ENCODE measurements around the gene SSTR5.
"Not testable (repeated sequence)": the region's sequence is repeated elsewhere in the genome, so short reads cannot be mapped to it uniquely, and the experiment has no call there.

The SSTR5 gene

GRCh38 chr16:1078579-1079021 is 6.1 kb downstream of the SSTR5 start:
- H3K36me3 ChIP-seq (replicated peaks), result no peaks in the 10 kb centered on the region
- H3K9me3 ChIP-seq, result no peaks in the 10 kb centered on the region
- no peaks in the 10 kb centered on the region for H3K4me1 ChIP-seq
- no peak overlapping the region for H3K4me3 ChIP-seq
- in situ Hi-C loops (cut with MboI; ENCODE audit: low sequenced_read_pairs), result no loop called here
- no peak for DNase-seq (ENCODE audit: low spot score in 2 of 2)
- H3K27me3 ChIP-seq (ENCODE audit: low read depth), result peaks cover 53% of the 10 kb centered on the region

DNA sequence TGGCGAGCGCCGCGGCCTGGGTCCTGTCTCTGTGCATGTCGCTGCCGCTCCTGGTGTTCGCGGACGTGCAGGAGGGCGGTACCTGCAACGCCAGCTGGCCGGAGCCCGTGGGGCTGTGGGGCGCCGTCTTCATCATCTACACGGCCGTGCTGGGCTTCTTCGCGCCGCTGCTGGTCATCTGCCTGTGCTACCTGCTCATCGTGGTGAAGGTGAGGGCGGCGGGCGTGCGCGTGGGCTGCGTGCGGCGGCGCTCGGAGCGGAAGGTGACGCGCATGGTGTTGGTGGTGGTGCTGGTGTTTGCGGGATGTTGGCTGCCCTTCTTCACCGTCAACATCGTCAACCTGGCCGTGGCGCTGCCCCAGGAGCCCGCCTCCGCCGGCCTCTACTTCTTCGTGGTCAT is 6.8 kb downstream of the SSTR5 start:
- Histone ChIP-seq H3K4me3 (no peak overlapping the region), H3K4me1 (no peaks in the 10 kb centered on the region), H3K27me3 (ENCODE audit: low read depth) (peaks cover 55% of the 10 kb centered on the region), H3K36me3 (replicated peaks) (no peaks in the 10 kb centered on the region), H3K9me3 (no peaks in the 10 kb centered on the region)
- no peak for DNase-seq (ENCODE audit: low spot score in 2 of 2)
- in situ Hi-C loops (cut with MboI; ENCODE audit: low sequenced_read_pairs), result no loop called here

DNA sequence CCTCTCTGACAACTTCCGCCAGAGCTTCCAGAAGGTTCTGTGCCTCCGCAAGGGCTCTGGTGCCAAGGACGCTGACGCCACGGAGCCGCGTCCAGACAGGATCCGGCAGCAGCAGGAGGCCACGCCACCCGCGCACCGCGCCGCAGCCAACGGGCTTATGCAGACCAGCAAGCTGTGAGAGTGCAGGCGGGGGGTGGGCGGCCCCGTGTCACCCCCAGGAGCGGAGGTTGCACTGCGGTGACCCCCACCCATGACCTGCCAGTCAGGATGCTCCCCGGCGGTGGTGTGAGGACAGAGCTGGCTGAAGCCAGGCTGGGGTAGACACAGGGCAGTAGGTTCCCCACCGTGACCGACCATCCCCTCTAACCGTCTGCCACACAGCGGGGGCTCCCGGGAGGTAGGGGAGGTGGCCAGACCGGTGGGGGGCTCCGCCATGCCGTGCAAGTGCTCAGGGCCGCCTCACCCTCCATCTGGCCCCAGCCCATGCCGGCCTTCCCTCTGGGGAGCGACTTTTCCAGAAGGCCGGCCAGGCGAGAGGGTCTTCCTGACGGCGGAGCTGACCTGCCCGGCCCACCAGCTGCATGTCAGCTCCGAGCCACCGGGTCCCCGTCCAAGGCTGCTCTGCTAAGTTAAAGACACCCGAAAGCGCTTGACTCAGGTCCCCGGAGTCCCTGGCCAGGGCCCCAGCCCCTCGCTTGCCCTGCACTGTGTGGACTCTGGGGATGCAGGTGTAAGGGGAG is 7.4 kb downstream of the SSTR5 start:
- Histone ChIP-seq H3K4me3 (no peak overlapping the region), H3K9me3 (peaks cover 2% of the 10 kb centered on the region), H3K36me3 (replicated peaks) (no peaks in the 10 kb centered on the region), H3K27me3 (ENCODE audit: low read depth) (peaks cover 48% of the 10 kb centered on the region), H3K4me1 (no peaks in the 10 kb centered on the region)
- in situ Hi-C loops (cut with MboI; ENCODE audit: low sequenced_read_pairs), result no loop called here
- DNase-seq (ENCODE audit: low spot score in 2 of 2), result no peak

GRCh38 chr16:1080801-1081733 is 8.5 kb downstream of the SSTR5 start:
- Histone ChIP-seq H3K36me3 (replicated peaks) (no peaks in the 10 kb centered on the region), H3K4me1 (no peaks in the 10 kb centered on the region), H3K9me3 (peaks cover 5% of the 10 kb centered on the region), H3K4me3 (no peak overlapping the region), H3K27me3 (ENCODE audit: low read depth) (peaks cover 42% of the 10 kb centered on the region)
- DNase-seq (ENCODE audit: low spot score in 2 of 2), result no peak
- in situ Hi-C loops (cut with MboI; ENCODE audit: low sequenced_read_pairs), result no loop called here

DNA sequence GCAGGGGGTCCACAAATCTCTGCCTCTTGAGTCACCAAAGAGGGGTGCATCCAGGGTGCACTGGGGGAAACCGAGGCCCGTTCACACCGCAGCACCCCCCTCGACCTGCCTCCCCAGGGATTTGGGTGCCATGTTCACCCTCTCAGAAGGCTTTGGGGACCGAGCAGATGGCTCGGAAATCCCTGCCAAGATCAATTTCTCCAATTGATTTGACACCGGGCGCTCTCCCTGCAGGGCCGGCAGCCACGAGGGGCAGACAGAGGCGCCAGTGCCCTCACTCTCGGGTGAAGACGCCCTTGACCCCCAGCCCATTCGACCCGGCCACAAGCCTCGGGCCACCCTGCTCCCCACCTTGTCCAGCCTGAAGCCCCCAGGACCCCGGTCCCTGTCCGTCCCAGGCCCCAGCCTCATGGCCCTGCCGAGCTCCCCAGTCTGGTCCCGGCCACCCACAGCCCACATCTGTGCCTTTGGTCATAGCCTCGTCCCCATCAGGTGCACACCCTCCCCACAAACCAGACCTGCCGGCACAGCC is 9.3 kb downstream of the SSTR5 start:
- in situ Hi-C loops (cut with MboI; ENCODE audit: low sequenced_read_pairs), result no loop called here
- DNase-seq (ENCODE audit: low spot score in 2 of 2), result no peak
- H3K4me3 ChIP-seq, result no peak overlapping the region
- no peaks in the 10 kb centered on the region for H3K4me1 ChIP-seq
- no peaks in the 10 kb centered on the region for H3K36me3 ChIP-seq (replicated peaks)
- peaks cover 5% of the 10 kb centered on the region for H3K9me3 ChIP-seq
- peaks cover 36% of the 10 kb centered on the region for H3K27me3 ChIP-seq (ENCODE audit: low read depth)

- in situ Hi-C loops (cut with MboI; ENCODE audit: low sequenced_read_pairs), result no loop called here
- Histone ChIP-seq H3K4me1 (no peaks in the 10 kb centered on the region), H3K9me3 (peaks cover 5% of the 10 kb centered on the region), H3K36me3 (replicated peaks) (no peaks in the 10 kb centered on the region), H3K27me3 (ENCODE audit: low read depth) (peaks cover 31% of the 10 kb centered on the region), H3K4me3 (no peak overlapping the region)
- DNase-seq (ENCODE audit: low spot score in 2 of 2), result no peak
Observed at GRCh38 chr16:1082266-1082951, 9.9 kb downstream of the SSTR5 start.

GRCh38 chr16:1082952-1083675 is 10.6 kb downstream of the SSTR5 start:
- peaks cover 5% of the 10 kb centered on the region for H3K9me3 ChIP-seq
- peaks cover 31% of the 10 kb centered on the region for H3K27me3 ChIP-seq (ENCODE audit: low read depth)
- in situ Hi-C loops (cut with MboI; ENCODE audit: low sequenced_read_pairs), result no loop called here
- H3K4me1 ChIP-seq, result no peaks in the 10 kb centered on the region
- no peak overlapping the region for H3K4me3 ChIP-seq
- H3K36me3 ChIP-seq (replicated peaks), result no peaks in the 10 kb centered on the region
- no peak for DNase-seq (ENCODE audit: low spot score in 2 of 2)

DNA sequence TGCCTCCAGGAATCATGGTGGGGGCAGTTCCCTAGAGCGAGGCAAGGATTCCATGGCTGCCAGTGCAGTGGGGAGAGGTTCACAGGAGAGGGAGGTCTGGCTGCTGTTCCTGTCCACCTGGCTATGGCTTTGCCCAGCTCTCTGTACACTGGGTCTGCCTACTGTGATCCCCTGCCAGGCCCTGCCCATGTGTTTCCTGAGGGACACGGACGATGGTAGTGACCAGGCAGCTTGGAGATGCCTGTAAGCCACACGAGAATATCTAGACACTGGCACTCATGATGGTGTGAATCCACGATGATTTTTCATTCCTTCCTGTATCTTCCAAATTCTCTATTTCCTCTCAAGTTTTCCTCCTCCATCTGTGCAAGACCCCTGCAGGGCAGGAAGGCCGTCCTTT is 12.4 kb downstream of the SSTR5 start:
- peaks cover 5% of the 10 kb centered on the region for H3K9me3 ChIP-seq
- DNase-seq (ENCODE audit: low spot score in 2 of 2), result no peak
- in situ Hi-C loops (cut with MboI; ENCODE audit: low sequenced_read_pairs), result no loop called here
- no peaks in the 10 kb centered on the region for H3K36me3 ChIP-seq (replicated peaks)
- peaks cover 31% of the 10 kb centered on the region for H3K27me3 ChIP-seq (ENCODE audit: low read depth)
- H3K4me1 ChIP-seq, result no peaks in the 10 kb centered on the region
- no peak overlapping the region for H3K4me3 ChIP-seq

DNA sequence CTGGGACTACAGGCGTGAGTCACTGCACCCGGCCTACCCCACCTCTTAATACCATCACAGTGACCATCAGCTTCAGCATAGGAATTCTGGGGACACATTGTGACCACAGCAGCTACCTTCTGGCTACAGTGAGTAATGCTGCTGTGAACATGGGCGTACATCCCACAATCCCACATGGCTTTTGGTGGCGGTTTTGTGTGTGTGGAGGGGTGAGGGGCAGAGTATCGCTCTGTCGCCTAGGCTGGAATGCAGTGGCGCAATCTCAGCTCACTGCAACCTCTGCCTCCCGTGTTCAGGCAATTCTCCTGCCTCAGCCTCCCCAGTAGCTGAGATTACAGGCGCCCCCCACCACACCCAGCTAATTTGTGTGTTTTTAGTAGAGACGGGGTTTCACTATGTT is 13.9 kb downstream of the SSTR5 start:
- in situ Hi-C loops (cut with MboI; ENCODE audit: low sequenced_read_pairs); H3K36me3 ChIP-seq (replicated peaks); H3K4me1 ChIP-seq; H3K4me3 ChIP-seq; H3K9me3 ChIP-seq; DNase-seq (ENCODE audit: low spot score in 2 of 2): not testable (repeated sequence)
- peaks cover 19% of the 10 kb centered on the region for H3K27me3 ChIP-seq (ENCODE audit: low read depth)

GRCh38 chr16:1088295-1089170 is 16.0 kb downstream of the SSTR5 start:
- no peak for DNase-seq (ENCODE audit: low spot score in 2 of 2)
- in situ Hi-C loops (cut with MboI; ENCODE audit: low sequenced_read_pairs), result no loop called here

DNA sequence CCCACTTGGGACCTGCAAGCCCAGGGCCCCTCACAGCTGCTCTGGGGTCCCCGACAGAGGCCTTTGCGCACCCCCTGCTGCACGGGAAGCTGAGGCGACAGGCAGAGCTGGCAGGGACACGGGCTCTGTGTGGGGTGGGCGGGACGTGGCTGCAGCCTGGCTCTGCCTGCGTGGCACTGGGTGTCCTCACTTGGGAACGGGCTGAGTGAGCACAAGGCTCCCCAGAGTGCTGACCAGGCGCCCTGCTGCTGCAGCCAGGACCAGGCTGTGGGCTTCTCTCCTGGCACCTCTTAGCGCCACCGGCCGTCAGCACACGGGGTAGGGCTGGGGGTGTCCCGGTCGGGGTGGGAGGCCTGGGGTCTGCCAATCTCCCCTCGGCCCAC is 16.9 kb downstream of the SSTR5 start:
- DNase-seq (ENCODE audit: low spot score in 2 of 2), result no peak
- Histone ChIP-seq H3K36me3 (replicated peaks) (no peaks in the 10 kb centered on the region), H3K4me3 (no peak overlapping the region), H3K27me3 (ENCODE audit: low read depth) (no peaks in the 10 kb centered on the region), H3K4me1 (no peaks in the 10 kb centered on the region), H3K9me3 (peaks cover 5% of the 10 kb centered on the region)
- in situ Hi-C loops (cut with MboI; ENCODE audit: low sequenced_read_pairs), result no loop called here

More at GRCh38 chr16:1088295-1089170, 16.0 kb downstream of the SSTR5 start:
- H3K9me3 ChIP-seq, result peaks cover 5% of the 10 kb centered on the region
- no peak overlapping the region for H3K4me3 ChIP-seq
- H3K4me1 ChIP-seq, result no peaks in the 10 kb centered on the region
- H3K36me3 ChIP-seq (replicated peaks), result no peaks in the 10 kb centered on the region
- H3K27me3 ChIP-seq (ENCODE audit: low read depth), result peaks cover 4% of the 10 kb centered on the region

DNA sequence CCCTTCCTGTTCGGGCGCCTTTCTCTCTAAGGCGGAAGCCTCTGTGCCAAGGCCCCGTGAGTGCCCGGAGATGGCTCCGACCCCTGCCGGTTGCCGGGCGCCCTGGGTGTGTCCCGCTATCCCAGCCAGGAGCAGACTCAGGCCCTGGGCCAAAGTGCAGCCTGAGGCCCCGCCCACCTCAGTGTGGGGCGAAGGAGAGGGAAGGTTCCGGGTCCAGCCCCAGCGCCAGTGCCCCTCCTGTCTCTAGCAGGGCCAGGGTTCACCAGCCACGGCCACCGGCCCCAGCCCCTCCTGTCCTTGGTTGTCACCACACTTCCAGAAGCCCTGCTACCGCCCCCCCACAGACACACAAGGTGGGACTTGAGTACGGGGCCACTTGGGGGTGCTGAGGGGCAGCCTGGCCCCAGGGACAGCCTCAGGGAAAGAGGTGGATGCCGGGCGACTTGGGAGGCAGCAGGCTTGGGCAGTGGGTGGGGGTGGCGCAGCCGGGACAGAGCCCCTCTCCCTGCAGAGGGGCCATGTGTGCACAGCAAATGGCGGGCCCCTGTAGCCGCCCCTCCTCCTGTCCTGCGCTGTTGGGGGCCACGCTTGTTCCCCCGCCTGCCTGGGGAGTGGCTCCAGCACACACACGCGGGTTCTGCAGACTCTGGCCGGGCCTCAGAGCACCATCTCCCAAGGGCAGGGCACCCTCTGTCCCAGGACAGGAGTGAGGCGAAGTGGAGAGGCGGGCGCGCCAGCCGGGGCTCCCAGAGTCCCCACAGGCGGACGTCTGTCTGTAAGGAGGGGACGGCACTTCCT is 17.5 kb downstream of the SSTR5 start:
- Histone ChIP-seq H3K36me3 (replicated peaks) (no peaks in the 10 kb centered on the region), H3K4me1 (no peaks in the 10 kb centered on the region), H3K4me3 (no peak overlapping the region), H3K27me3 (ENCODE audit: low read depth) (no peaks in the 10 kb centered on the region), H3K9me3 (peaks cover 2% of the 10 kb centered on the region)
- in situ Hi-C loops (cut with MboI; ENCODE audit: low sequenced_read_pairs), result no loop called here
- no peak for DNase-seq (ENCODE audit: low spot score in 2 of 2)

All from HAP-1 (cell line).